Activated CD8-positive, alpha-beta memory T cell treated with anti-CD3 and anti-CD28 coated beads, Interleukin-2, amount 10 ng/mL, durations not matched to agents 7 days and 5 days (primary cell): ENCODE measurements around the gene STIM1. TPM values are rescaled to one million over a fixed set of nuclear protein-coding genes. Genes with fewer than 3 reads are reported as not detected.
A peak's percentile ranks its signal among the peaks of the same experiment; 100 is the strongest.

Source experiments
- ATAC-seq: fragments of 150-1000 bp; cut with Tn5 transposase; one replicate; pipeline ENCODE4 v1.10.0; 2021; ENCODE audit warnings: moderate library complexity
- CTCF ChIA-PET: fragments of 350-600 bp; sonication (Branson Sonifier 250); formaldehyde crosslinking; loops from one replicate; lab custom pipeline; 2021; ENCODE audit warnings: antibody characterized with exemption; lab: Charles Lee
- DNase-seq: peaks from one replicate; pipeline ENCODE4 v3.0.0-alpha.2; 2020
- H3K27ac Mint-ChIP-seq: one replicate; pipeline ENCODE4 v1.8.0; 2021; ENCODE audit warnings: mild to moderate bottlenecking, mixed read lengths
- H3K27me3 Mint-ChIP-seq: one replicate; pipeline ENCODE4 v1.8.0; 2021; ENCODE audit warnings: mixed read lengths
- H3K36me3 Mint-ChIP-seq: one replicate; pipeline ENCODE4 v1.8.0; 2021; ENCODE audit warnings: mild to moderate bottlenecking, mixed read lengths
- H3K4me1 Mint-ChIP-seq: one replicate; pipeline ENCODE4 v1.8.0; 2021; ENCODE audit warnings: mixed read lengths
- H3K4me3 Mint-ChIP-seq: one replicate; pipeline ENCODE4 v1.8.0; 2021; ENCODE audit warnings: mild to moderate bottlenecking, moderate library complexity, mixed read lengths
- H3K9me3 Mint-ChIP-seq: one replicate; pipeline ENCODE4 v1.8.0; 2022; ENCODE audit warnings: low read depth, mixed read lengths
- total RNA-seq, 2 experiments: library from RNA; stranded (reverse); gene quantifications; one replicate each; pipeline ENCODE4 v1.2.3, GENCODE V29; 2021

The STIM1 gene
- total RNA-seq, 2 experiments from 2014 or later = 83.5 to 104 TPM

DNA sequence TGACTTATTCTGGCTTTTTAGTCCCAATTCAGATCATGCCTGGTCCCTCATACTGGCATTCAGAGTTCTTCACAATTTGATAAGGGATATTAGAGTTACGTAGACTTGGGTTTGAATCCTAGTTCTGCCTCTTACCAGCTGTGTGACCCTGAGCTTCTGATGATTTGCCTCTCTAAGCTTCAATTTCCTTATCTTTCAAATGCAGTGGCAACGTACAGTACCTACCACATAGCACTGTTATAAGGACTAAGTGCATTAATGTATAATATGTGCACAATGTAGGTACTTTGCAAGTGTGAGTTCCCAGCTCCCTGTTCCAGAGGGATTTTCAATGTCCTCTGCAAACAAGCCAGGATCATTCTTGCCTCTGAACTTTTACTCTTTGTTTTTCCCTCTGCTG lies 22.0 kb upstream of the STIM1 start:
- no peaks in the 10 kb centered on the region for H3K9me3 Mint-ChIP-seq
- peak overlapping the region; percentile 78 for H3K27ac Mint-ChIP-seq
- ATAC-seq (no peak), DNase-seq (no peak)
- no peak overlapping the region for H3K4me3 Mint-ChIP-seq
- no peaks in the 10 kb centered on the region for H3K27me3 Mint-ChIP-seq
- peaks cover 75% of the 10 kb centered on the region for H3K4me1 Mint-ChIP-seq
- CTCF ChIA-PET = interaction anchor here (0.6 to 17.3 kb wide), 4 partner anchors 8 to 19 kb away, joined by 3 to 311 read pairs (median 5); partner anchors contain the start of genes RHOG and STIM1
- H3K36me3 Mint-ChIP-seq = peaks cover 53% of the 10 kb centered on the region

DNA sequence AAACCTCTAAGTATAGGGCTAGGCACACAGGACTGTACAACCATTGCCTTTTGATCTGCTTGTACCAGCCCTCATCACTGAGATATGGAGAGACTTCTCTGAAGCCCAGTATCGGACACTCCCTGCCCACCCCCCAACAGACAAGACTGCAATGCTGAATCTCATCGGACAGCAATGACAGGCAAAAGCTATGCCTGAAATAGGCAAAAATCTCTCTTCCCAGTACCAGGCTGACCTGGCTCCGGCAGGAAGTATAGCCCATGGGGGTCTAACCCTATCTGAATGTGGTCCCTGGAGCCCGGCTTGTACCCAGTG lies 21.2 kb upstream of the STIM1 start:
- CTCF ChIA-PET = interaction anchor here (1.7 to 17.3 kb wide), 2 partner anchors 9 to 18 kb away, joined by 5 to 311 read pairs; partner anchors contain the start of gene STIM1
- H3K36me3 Mint-ChIP-seq = peaks cover 60% of the 10 kb centered on the region

DNA sequence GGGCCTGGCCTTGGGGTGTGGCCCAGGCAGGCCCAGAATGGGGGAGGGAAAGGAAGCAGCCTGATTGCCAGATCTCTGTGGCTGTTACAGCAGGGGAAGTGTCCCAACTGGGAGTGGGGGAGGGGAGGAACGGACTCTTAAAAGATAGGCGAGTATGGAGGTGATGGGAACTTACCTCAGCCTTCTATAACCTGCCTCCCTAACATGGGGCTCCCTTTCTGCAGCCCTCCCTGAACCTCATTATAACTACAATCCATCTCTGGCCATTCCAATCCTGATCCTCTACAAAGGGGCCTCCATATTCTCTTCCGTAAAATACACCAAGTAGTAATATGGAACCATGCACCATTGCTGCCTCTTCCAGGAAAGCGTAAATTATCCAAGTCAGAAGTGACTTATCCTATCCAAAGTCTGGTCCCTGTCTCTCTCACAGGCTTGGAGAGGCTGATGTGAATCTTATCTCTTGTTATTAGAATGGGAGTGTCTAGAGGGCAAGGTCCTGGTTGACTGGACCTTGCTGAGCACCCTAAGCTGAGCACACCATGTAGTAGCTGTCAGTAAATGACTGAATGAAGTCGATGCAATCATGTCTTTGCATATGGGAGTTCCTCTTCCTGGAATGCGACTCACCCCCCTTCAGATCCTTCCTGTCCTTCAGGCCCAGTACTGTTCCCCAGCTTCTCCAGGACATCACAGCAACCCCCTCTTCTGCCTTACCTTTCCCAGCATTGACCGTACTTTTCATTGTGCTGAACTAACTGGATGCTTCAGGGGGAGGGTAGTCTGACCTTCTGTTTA lies 20.6 kb upstream of the STIM1 start:
- peaks cover 63% of the 10 kb centered on the region for H3K36me3 Mint-ChIP-seq
- peaks cover 86% of the 10 kb centered on the region for H3K4me1 Mint-ChIP-seq
- DNase-seq (no peak), ATAC-seq (no peak)
- peak overlapping the region; percentile 58 for H3K4me3 Mint-ChIP-seq
- H3K9me3 Mint-ChIP-seq = no peaks in the 10 kb centered on the region
- H3K27me3 Mint-ChIP-seq = no peaks in the 10 kb centered on the region
- H3K27ac Mint-ChIP-seq = peak overlapping the region; percentile 78
- CTCF ChIA-PET = interaction anchor here (1.0 to 17.3 kb wide), 7 partner anchors 10 to 238 kb away, joined by 4 to 311 read pairs (median 5); partner anchors contain the start of genes PGAP2 and STIM1

More for the DNA sequence above, 21.2 kb upstream of the STIM1 start:
- Mint-ChIP-seq H3K4me3 (peak overlapping the region; percentile 58), H3K4me1 (peaks cover 83% of the 10 kb centered on the region), H3K9me3 (no peaks in the 10 kb centered on the region), H3K27ac (peak overlapping the region; percentile 78), H3K27me3 (no peaks in the 10 kb centered on the region)
- DNase-seq = no peak
- ATAC-seq = no peak

DNA sequence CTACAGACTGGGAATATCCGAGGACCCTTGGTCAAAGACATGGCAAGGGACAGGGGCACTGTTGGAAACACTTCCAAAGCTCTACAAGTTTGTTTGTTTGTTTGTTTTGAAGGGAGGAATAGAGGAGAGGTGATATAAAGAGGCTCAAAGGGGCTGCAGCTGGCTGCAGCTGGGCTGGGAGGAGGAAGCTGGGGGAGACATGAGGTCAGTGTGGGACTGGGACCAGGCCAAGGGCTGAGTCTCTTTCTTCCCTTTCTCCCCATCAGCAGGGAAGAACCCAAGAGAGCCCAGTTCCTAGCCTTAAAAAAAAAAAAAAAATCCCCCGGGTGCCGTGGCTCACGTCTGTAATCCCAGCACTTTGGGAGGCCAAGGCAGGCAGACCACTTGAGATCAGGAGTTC lies 19.7 kb upstream of the STIM1 start:
- no peaks in the 10 kb centered on the region for H3K9me3 Mint-ChIP-seq
- CTCF ChIA-PET = interaction anchor here (0.7 to 17.3 kb wide), 9 partner anchors 11 to 237 kb away, joined by 3 to 311 read pairs (median 5); partner anchors contain the start of genes PGAP2 and STIM1
- H3K27ac Mint-ChIP-seq = peak overlapping the region; percentile 78
- ATAC-seq = no peak
- H3K4me1 Mint-ChIP-seq = peaks cover 83% of the 10 kb centered on the region
- peak overlapping the region; percentile 58 for H3K4me3 Mint-ChIP-seq
- peaks cover 60% of the 10 kb centered on the region for H3K36me3 Mint-ChIP-seq
- no peak for DNase-seq
- H3K27me3 Mint-ChIP-seq = no peaks in the 10 kb centered on the region

DNA sequence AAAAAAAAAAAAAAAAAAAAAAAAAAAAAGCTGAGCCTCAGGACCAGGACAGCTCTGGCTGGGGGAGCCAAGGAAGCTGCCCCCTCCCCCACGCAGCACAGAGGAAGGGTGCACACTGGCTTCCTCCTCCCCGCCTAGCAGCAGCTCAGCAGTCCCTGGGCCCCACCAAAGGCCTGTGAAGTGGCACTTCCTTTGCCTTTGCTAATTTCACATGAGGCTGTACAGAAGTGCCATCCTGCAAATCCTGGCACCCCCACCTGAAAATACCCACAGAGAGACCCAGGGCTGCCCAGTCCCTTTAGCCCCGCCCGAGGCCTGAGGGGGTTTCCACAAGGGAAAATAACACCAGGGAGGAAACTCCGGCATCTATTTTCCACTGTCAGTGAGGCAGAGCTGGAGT lies 18.6 kb upstream of the STIM1 start:
- DNase-seq = peak; percentile 79
- peaks cover 50% of the 10 kb centered on the region for H3K36me3 Mint-ChIP-seq
- no peaks in the 10 kb centered on the region for H3K27me3 Mint-ChIP-seq
- CTCF ChIA-PET = interaction anchor here (1.0 to 17.3 kb wide), 9 partner anchors 12 to 236 kb away, joined by 3 to 311 read pairs (median 9); partner anchors contain the start of genes PGAP2 and STIM1
- peak overlapping the region; percentile 92 for H3K4me3 Mint-ChIP-seq
- peak overlapping the region; percentile 89 for H3K27ac Mint-ChIP-seq
- ATAC-seq = no peak
- peaks cover 76% of the 10 kb centered on the region for H3K4me1 Mint-ChIP-seq
- H3K9me3 Mint-ChIP-seq = no peaks in the 10 kb centered on the region

DNA sequence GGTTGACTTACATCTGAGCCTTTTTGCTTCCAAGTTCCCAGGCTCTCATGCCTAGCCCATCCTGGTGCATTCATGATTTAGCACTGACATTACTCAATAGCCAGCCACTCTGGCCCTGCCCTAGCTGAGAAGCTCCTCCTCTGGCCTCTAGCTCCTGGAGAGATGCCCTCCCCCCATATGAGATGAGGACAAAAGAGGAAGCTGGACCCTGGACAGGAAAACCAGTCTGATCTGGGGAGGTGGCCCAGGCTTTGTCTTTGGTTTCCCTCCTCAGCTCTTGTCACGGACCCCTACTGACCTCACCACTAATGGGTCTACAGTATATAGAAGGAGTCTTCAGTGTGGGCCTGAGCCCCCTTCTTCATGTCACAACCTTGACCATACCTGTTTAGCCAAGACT lies 17.7 kb upstream of the STIM1 start:
- ATAC-seq = no peak
- CTCF ChIA-PET = interaction anchor here (1.4 to 17.3 kb wide), 7 partner anchors 13 to 235 kb away, joined by 4 to 311 read pairs (median 26); partner anchors contain the start of genes PGAP2 and STIM1
- Mint-ChIP-seq H3K36me3 (peaks cover 50% of the 10 kb centered on the region), H3K4me3 (peak overlapping the region; percentile 92), H3K27ac (peak overlapping the region; percentile 89), H3K4me1 (peaks cover 70% of the 10 kb centered on the region), H3K27me3 (no peaks in the 10 kb centered on the region), H3K9me3 (no peaks in the 10 kb centered on the region)
- no peak for DNase-seq

DNA sequence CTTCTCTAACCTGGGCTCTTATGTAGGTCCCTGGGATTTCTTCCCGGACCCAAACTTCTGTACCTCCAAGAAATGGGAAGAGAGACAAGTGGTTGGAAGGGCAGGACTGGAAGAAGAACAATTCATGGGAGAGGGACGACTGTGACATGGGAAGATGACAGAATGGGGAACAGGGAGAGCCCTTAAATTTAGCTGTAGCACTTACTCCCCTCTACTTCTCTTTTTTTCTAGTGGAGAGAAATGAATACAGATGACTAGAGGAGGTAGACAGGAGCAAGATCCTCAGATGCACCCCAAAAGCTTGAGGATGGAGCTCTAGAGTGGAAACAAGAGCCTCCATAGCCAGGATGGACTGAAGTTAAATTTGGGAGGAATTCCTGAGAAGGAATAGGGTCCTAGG lies 17.0 kb upstream of the STIM1 start:
- no peaks in the 10 kb centered on the region for H3K27me3 Mint-ChIP-seq
- peaks cover 66% of the 10 kb centered on the region for H3K4me1 Mint-ChIP-seq
- CTCF ChIA-PET = interaction anchor here (0.7 to 17.3 kb wide), 7 partner anchors 13 to 234 kb away, joined by 3 to 311 read pairs (median 26); partner anchors contain the start of genes PGAP2 and STIM1
- no peak for DNase-seq
- H3K9me3 Mint-ChIP-seq = no peaks in the 10 kb centered on the region
- peak overlapping the region; percentile 92 for H3K4me3 Mint-ChIP-seq
- H3K36me3 Mint-ChIP-seq = peaks cover 46% of the 10 kb centered on the region
- ATAC-seq = no peak
- peak overlapping the region; percentile 89 for H3K27ac Mint-ChIP-seq

DNA sequence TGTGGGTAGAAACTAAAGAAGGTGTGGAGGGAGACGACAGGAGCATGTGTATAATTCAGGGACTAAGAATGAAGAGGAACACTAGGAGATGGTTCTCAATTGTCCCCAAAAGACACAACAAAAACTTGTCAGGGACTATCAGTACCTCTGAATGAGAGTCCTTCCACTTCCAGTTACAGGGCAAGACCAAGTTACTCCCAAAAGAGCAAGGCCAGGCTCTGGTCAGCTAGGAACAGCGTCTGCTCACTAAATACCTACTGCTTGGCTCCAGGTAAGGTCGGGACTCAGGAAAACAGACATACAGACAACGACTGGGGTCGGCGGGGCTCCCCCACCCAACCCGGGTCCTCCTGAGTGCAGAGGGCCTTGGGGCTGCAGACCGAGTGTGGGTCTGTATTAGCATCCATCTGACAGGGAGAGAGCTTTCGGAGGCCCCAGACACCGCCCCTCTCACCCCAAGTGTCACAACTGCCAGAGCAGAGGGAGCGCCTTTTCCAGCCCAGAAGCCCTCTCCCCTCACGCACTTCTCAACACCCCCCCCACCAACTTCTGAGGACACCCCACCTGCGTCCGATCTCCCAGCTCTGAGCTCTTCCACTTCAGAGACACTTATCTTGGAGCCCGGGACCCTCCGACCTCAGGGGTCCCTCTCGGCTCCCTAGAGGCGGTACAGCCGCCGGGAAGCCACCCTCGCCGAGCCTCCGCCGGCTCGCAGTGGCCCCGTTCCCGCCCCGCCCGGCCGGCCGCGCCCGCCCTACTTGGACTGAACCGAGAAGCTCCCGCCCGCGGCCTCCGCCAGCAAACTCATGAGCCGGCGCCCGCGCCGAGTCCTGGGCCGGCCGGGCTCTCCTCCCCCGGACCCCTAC lies 15.2 kb upstream of the STIM1 start:
- CTCF ChIA-PET = interaction anchor here (0.8 to 17.3 kb wide), 13 partner anchors 12 to 461 kb away, joined by 3 to 311 read pairs (median 8); partner anchors contain the start of genes PGAP2, STIM1 and ZNF195
- Mint-ChIP-seq H3K4me3 (peak overlapping the region; percentile 92), H3K36me3 (peaks cover 30% of the 10 kb centered on the region), H3K4me1 (peaks cover 53% of the 10 kb centered on the region), H3K9me3 (no peaks in the 10 kb centered on the region), H3K27me3 (no peaks in the 10 kb centered on the region), H3K27ac (peak overlapping the region; percentile 89)
- ATAC-seq = peak; percentile 1
- peak; percentile 63 for DNase-seq

DNA sequence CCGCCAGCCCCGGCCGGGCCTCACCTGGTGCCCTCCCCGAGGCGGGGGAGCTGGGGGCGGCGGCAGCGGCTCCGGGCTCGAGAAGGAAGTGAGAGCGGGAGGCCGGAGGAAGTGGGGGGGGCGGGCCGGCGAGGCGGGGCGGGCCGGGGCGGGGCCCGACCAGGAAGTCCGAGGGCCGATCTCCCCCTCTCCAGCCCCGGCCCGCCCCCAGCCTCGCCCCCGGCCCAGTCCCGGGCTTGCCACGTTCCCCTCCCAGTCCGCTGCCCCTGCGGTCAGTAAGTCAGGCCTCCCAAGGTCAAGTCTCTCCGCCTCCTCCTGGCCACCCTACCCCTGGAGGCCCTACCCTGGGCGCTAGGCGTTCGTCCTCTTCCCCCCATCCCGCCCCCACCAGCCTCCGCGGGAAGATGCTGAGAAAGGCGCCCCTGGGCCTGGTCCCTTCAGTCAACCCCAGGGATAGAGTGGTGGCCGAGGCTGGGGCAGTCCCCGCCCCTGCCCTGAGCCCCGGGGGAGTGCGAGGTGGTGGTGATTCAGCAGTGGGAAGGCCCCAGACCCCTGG lies 14.5 kb upstream of the STIM1 start, which contains the start of gene RHOG:
RHOG (minus strand) TSS at position 90 of the 556 bp plus-strand sequence. CDS start 12,821 bp downstream, outside the sequence.
- Mint-ChIP-seq H3K4me1 (peaks cover 46% of the 10 kb centered on the region), H3K4me3 (peak within 1 kb of the TSS; percentile 92), H3K27ac (peak within 1 kb of the TSS; percentile 96), H3K27me3 (no peaks in the 10 kb centered on the region), H3K9me3 (no peaks in the 10 kb centered on the region), H3K36me3 (peaks cover 25% of the 10 kb centered on the region)
- ATAC-seq = peak; percentile 58
- DNase-seq = no peak
- CTCF ChIA-PET = interaction anchor here (0.6 to 17.3 kb wide), 33 partner anchors 8 to 462 kb away, joined by 3 to 311 read pairs (median 4); partner anchors contain the start of genes NUP98, PGAP2, STIM1 and ZNF195

DNA sequence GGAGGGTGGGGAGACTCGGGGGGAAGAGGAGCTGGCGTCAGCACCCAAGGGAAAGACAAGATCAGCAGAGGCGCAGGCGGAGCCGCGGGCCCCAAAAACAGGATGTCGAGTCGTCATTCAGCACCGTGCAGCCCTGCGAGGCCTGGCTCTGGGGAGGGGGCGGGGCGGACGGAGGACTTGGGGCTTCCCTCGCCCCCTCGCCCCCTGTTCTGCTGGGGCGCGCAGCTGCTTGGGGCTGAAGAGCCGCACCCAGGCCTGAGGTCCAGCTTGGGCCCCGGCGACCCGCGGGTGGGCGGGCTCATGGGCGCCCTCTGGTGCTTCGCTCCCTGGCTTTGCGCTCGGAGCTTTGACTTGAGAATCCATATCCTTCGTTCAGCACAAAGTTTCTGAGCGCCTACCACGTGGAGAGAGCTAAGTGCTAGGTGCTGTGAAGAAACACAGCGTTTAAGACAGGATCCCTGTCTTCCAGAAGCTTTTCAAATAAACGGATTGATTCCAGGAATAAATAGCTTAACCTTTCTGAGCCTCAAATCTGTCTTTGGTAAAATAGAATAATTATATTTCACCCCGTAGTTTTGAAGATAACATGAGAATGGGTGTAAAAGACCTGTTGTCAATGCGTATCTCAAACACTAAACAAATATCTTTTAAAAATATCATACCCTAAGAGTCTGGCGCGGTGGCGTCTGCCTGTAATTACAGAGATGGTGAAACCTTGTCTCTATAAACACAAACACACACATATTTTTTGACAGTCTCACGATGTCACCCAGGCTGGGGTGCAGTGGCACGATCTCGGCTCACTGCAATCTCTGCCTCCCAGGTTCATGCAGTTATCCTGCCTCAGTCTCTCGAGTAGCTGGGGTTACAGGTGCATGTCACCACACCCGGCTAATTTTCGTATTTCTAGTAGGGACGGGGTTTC lies 13.8 kb upstream of the STIM1 start:
- DNase-seq = peak; percentile 95
- ATAC-seq = peak; percentile 76
- peaks cover 42% of the 10 kb centered on the region for H3K4me1 Mint-ChIP-seq
- H3K9me3 Mint-ChIP-seq = no peaks in the 10 kb centered on the region
- no peaks in the 10 kb centered on the region for H3K27me3 Mint-ChIP-seq
- H3K36me3 Mint-ChIP-seq = peaks cover 23% of the 10 kb centered on the region
- CTCF ChIA-PET = interaction anchor here (0.6 to 17.3 kb wide), 36 partner anchors 9 to 463 kb away, joined by 3 to 311 read pairs (median 4); partner anchors contain the start of genes NUP98, PGAP2, STIM1 and ZNF195
- H3K4me3 Mint-ChIP-seq = peak overlapping the region; percentile 92
- H3K27ac Mint-ChIP-seq = peak overlapping the region; percentile 96

DNA sequence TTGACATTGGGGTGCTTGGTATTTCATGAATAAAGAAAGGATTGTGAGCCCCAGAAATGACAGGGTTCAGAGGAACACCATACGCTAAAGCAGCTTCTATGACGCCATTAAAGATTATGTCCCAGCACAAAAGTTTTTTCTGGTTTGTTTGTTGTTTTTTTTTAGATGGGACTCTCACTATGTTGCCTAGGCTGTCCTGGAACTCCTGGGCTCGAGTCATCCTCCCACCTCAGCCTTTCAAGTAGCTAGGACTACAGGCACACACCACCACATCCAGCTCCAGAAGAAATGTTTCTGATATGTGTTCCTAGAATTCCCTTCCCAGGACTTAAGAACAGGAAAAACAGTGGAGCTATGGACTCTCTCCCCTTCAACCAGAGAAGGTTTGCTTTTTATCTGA lies 12.1 kb upstream of the STIM1 start:
- DNase-seq (no peak), ATAC-seq (no peak)
- Mint-ChIP-seq H3K27ac (peak overlapping the region; percentile 24), H3K4me1 (peaks cover 27% of the 10 kb centered on the region), H3K27me3 (no peaks in the 10 kb centered on the region), H3K9me3 (no peaks in the 10 kb centered on the region), H3K4me3 (no peak overlapping the region), H3K36me3 (peaks cover 16% of the 10 kb centered on the region)
- CTCF ChIA-PET = interaction anchor here (1.0 to 17.3 kb wide), 5 partner anchors 9 to 230 kb away, joined by 3 to 311 read pairs (median 3); partner anchors contain the start of gene STIM1
